Activated T-helper 17 cell treated with anti-CD3 and anti-CD28 coated beads, Interleukin-2, amount 50 U/mL, for 72 hours (primary cell): Measurements from ENCODE around the gene SLC49A3. TPM values are rescaled to one million over a fixed set of nuclear protein-coding genes. Genes with fewer than 3 reads are reported as not detected.

Source experiments
- ATAC-seq: fragments of 150-1000 bp; cut with Tn5 transposase; replicated peaks from 2 replicates; pipeline ENCODE4 v1.10.0; 2021; ENCODE audit warnings: mild to moderate bottlenecking, moderate library complexity
- H3K27ac Mint-ChIP-seq: one replicate; pipeline ENCODE4 v1.8.0; 2022; ENCODE audit warnings: mixed read lengths
- H3K27me3 Mint-ChIP-seq: one replicate; pipeline ENCODE4 v1.8.0; 2022; ENCODE audit warnings: mixed read lengths
- H3K36me3 Mint-ChIP-seq: one replicate; pipeline ENCODE4 v1.8.0; 2022; ENCODE audit warnings: low read depth, mild to moderate bottlenecking, mixed read lengths
- H3K4me1 Mint-ChIP-seq: one replicate; pipeline ENCODE4 v1.8.0; 2022; ENCODE audit warnings: mixed read lengths
- H3K4me3 Mint-ChIP-seq: one replicate; pipeline ENCODE4 v1.8.0; 2022; ENCODE audit warnings: mild to moderate bottlenecking, mixed read lengths
- H3K9me3 Mint-ChIP-seq: one replicate; pipeline ENCODE4 v1.8.0; 2022; ENCODE audit warnings: mixed read lengths
- total RNA-seq, 2 donors: library from RNA; stranded (reverse); gene quantifications; one replicate each; pipeline ENCODE4 v1.2.3, GENCODE V29; 2022

SLC49A3 gene
- total RNA-seq, 2 donors from 2014 or later = 0.61 to 1.4 TPM

GRCh38 chr4:726838-727237 lies 37.9 kb upstream of the SLC49A3 start:
- H3K36me3 Mint-ChIP-seq = peaks cover 13% of the 10 kb centered on the region
- ATAC-seq = no peak
- H3K4me1 Mint-ChIP-seq = no peaks in the 10 kb centered on the region
- H3K27me3 Mint-ChIP-seq = no peaks in the 10 kb centered on the region
- no peaks in the 10 kb centered on the region for H3K9me3 Mint-ChIP-seq
- H3K4me3 Mint-ChIP-seq = no peak overlapping the region
- H3K27ac Mint-ChIP-seq = no peak overlapping the region

GRCh38 chr4:726235-726787 lies 37.4 kb upstream of the SLC49A3 start:
- Mint-ChIP-seq H3K9me3 (no peaks in the 10 kb centered on the region), H3K27me3 (no peaks in the 10 kb centered on the region), H3K4me1 (no peaks in the 10 kb centered on the region), H3K4me3 (no peak overlapping the region), H3K27ac (no peak overlapping the region), H3K36me3 (peaks cover 13% of the 10 kb centered on the region)
- no peak for ATAC-seq

DNA sequence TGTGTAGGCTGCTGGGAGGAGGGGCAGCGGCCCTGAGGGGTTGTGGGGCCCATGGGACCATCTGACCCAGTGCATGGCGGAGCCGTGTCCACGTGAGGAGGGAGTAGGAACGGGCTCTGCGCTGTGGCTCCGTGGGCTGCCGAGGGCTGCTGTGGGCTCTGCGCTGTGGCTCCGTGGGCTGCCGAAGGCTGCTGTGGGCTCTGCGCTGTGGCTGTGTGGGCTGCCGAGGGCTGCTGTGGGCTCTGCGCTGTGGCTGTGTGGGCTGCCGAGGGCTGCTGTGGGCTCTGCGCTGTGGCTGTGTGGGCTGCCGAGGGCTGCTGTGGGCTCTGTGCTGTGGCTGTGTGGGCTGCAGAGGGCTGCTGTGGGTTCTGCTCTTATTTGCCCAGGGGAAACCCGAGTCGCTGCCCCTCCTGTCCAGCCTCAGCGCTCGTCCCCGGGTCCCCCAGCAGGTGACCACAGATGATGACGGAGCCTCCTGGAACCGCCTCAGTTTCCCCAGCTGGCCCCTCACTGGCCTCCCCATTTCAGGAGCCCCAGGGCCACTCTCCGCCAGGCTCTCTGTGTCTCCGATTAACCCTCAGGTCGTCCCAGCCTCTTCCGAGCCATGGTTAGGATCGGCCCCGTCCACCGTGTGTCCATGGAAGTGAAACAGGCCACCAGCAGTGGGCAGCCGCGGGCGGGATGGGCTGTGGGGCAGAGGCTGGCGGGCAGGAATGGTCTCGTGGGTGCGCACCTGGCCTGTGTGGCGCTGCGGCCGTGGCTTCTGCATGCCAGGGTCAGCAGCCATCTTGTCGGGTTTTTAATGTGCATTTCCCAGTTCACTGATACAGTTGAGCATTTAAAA lies 36.7 kb upstream of the SLC49A3 start:
- Mint-ChIP-seq H3K4me1 (no peaks in the 10 kb centered on the region), H3K9me3 (no peaks in the 10 kb centered on the region), H3K27ac (no peak overlapping the region), H3K4me3 (no peak overlapping the region), H3K27me3 (no peaks in the 10 kb centered on the region), H3K36me3 (peaks cover 9% of the 10 kb centered on the region)
- no peak for ATAC-seq

- H3K36me3 Mint-ChIP-seq = peaks cover 6% of the 10 kb centered on the region
- H3K27ac Mint-ChIP-seq = no peak overlapping the region
- no peak for ATAC-seq
- H3K4me1 Mint-ChIP-seq = peaks cover 5% of the 10 kb centered on the region
- no peaks in the 10 kb centered on the region for H3K9me3 Mint-ChIP-seq
- H3K4me3 Mint-ChIP-seq = no peak overlapping the region
- no peaks in the 10 kb centered on the region for H3K27me3 Mint-ChIP-seq
Observed at GRCh38 chr4:723751-724530, 35.0 kb upstream of the SLC49A3 start.

DNA sequence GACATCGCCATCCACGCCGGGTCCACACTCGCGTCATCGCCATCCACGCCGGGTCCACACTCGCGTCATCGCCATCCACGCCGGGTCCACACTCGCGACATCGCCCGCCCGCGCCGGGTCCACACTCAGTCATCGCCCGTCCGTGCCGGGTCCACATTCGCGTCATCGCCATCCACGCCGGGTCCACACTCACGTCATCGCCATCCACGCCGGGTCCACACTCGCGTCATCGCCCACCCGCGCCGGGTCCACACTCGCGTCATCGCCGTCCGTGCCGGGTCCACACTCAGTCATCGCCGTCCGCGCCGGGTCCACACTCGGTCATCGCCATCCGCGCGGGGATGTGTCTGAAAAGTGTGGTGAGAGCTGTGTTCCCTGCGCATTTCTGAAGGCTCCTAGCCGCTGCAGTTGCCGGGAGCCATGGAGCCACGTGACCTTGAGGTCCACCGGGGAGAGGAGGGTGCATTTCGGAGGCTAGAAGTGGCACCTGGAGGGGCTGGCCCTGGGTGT lies 34.0 kb upstream of the SLC49A3 start:
- H3K36me3 Mint-ChIP-seq = peaks cover 6% of the 10 kb centered on the region
- no peaks in the 10 kb centered on the region for H3K27me3 Mint-ChIP-seq
- ATAC-seq = no peak
- H3K4me3 Mint-ChIP-seq = no peak overlapping the region
- no peaks in the 10 kb centered on the region for H3K9me3 Mint-ChIP-seq
- no peak overlapping the region for H3K27ac Mint-ChIP-seq
- H3K4me1 Mint-ChIP-seq = peaks cover 5% of the 10 kb centered on the region

DNA sequence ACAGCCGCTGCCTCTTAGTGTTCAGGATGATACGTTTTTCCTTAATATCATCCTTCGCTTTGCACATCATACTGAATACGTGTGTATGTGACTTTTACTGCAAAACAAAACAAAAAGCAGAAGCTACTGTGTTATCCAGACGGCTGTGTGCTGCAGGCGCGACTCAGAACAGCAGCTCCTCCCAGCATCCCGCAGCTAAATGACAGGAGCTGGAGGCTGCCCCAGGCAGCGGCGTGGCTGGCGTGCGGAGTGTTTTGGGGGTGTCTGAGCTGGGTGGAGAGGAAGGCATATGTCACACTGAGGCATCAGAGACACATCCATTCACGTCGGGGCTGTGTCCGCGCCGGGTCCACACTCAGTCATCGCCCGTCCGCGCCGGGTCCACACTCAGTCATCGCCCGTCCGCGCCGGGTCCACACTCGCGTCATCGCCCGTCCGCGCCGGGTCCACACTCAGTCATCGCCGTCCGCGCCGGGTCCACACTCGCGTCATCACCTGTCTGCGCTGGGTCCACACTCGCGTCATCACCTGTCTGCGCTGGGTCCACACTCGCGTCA lies 33.3 kb upstream of the SLC49A3 start:
- Mint-ChIP-seq H3K9me3 (no peaks in the 10 kb centered on the region), H3K27me3 (no peaks in the 10 kb centered on the region), H3K36me3 (peaks cover 6% of the 10 kb centered on the region), H3K4me3 (no peak overlapping the region), H3K27ac (no peak overlapping the region), H3K4me1 (peaks cover 5% of the 10 kb centered on the region)
- ATAC-seq = no peak

DNA sequence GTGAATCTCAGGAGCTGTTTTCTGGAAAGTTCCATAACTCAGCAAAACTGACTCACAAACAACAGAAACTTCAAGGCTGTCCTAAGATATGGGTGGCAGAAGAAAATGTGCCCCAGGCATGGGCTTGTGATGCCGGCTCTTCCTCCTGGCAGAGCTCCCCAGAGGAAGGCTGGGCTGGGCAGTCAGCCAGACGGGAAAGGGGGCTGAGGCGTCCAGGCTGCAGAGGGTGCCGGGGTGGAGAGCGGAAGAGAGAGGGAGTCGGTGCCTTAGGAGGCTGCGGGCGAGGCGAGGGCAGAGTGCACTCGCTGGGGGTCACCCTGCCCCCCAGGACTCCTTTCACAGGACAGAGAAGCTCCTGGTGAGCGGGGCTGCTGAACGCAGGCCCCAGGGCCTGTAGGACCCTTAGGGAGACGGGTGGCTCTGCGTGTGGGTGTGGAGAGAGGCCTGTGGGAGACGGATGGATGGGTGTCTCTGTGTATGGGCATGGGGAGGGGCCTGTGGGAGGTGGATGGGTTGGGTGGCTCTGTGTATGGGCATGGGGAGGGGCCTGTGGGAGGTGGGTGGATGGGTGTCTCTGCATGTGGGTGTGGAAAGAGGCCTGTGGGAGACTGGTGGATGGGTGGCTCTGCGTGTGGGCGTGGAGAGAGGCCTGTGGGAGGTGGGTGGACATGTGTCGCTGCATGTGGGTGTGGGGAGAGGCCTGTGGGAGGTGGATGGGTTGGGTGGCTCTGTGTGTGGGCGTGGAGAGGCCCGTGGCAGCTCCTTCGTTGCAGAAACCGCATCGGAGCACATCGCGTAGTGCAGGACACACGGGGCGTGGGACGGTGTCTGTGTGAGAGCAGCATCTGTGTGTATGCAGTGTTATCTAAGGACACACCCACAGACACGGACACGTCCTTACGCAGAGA lies 32.6 kb upstream of the SLC49A3 start:
- H3K9me3 Mint-ChIP-seq = no peaks in the 10 kb centered on the region
- no peak overlapping the region for H3K4me3 Mint-ChIP-seq
- H3K36me3 Mint-ChIP-seq = peaks cover 6% of the 10 kb centered on the region
- H3K27me3 Mint-ChIP-seq = no peaks in the 10 kb centered on the region
- ATAC-seq = no peak
- H3K4me1 Mint-ChIP-seq = peaks cover 5% of the 10 kb centered on the region
- no peak overlapping the region for H3K27ac Mint-ChIP-seq

- no peak overlapping the region for H3K4me3 Mint-ChIP-seq
- peaks cover 6% of the 10 kb centered on the region for H3K36me3 Mint-ChIP-seq
- no peak for ATAC-seq
- no peaks in the 10 kb centered on the region for H3K9me3 Mint-ChIP-seq
- peaks cover 5% of the 10 kb centered on the region for H3K4me1 Mint-ChIP-seq
- no peak overlapping the region for H3K27ac Mint-ChIP-seq
- no peaks in the 10 kb centered on the region for H3K27me3 Mint-ChIP-seq
Observed at GRCh38 chr4:720111-720860, 31.3 kb upstream of the SLC49A3 start.

DNA sequence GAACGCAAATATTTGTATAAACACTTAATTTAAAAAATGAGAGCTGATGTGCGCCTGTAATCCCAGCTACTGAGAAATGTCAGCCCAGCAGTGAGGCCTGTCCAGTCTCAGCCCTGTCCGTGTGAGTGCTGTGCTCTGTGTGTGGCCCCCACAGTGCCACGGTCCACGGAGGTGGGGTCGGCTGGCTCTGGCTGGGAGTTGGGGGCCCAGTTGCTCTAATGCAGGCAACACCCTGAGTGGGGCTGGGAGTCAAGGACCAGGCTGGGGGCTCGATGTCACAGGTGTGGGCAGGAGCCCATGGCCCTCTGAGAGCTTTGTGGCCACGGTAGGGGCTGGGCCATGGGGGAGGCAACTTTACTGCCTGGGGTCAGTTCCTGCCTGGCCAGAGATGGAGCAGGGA lies 29.5 kb upstream of the SLC49A3 start:
- H3K27ac Mint-ChIP-seq = no peak overlapping the region
- no peak overlapping the region for H3K4me3 Mint-ChIP-seq
- peaks cover 5% of the 10 kb centered on the region for H3K4me1 Mint-ChIP-seq
- no peaks in the 10 kb centered on the region for H3K9me3 Mint-ChIP-seq
- H3K36me3 Mint-ChIP-seq = peaks cover 10% of the 10 kb centered on the region
- no peaks in the 10 kb centered on the region for H3K27me3 Mint-ChIP-seq
- no peak for ATAC-seq

- H3K27me3 Mint-ChIP-seq = no peaks in the 10 kb centered on the region
- H3K27ac Mint-ChIP-seq = no peak overlapping the region
- ATAC-seq = no peak
- H3K36me3 Mint-ChIP-seq = peaks cover 10% of the 10 kb centered on the region
- no peaks in the 10 kb centered on the region for H3K9me3 Mint-ChIP-seq
- peaks cover 5% of the 10 kb centered on the region for H3K4me1 Mint-ChIP-seq
- no peak overlapping the region for H3K4me3 Mint-ChIP-seq
Observed at GRCh38 chr4:717601-718320, 28.8 kb upstream of the SLC49A3 start.

GRCh38 chr4:714087-714486 lies 25.1 kb upstream of the SLC49A3 start:
- H3K27me3 Mint-ChIP-seq = no peaks in the 10 kb centered on the region
- H3K36me3 Mint-ChIP-seq = peaks cover 13% of the 10 kb centered on the region
- peaks cover 13% of the 10 kb centered on the region for H3K4me1 Mint-ChIP-seq
- no peaks in the 10 kb centered on the region for H3K9me3 Mint-ChIP-seq
- H3K27ac Mint-ChIP-seq = no peak overlapping the region
- no peak overlapping the region for H3K4me3 Mint-ChIP-seq
- ATAC-seq = no peak

GRCh38 chr4:712916-713632 lies 24.1 kb upstream of the SLC49A3 start:
- Mint-ChIP-seq H3K4me3 (no peak overlapping the region), H3K36me3 (peaks cover 13% of the 10 kb centered on the region), H3K27me3 (no peaks in the 10 kb centered on the region), H3K9me3 (no peaks in the 10 kb centered on the region), H3K4me1 (peaks cover 17% of the 10 kb centered on the region), H3K27ac (no peak overlapping the region)
- ATAC-seq = no peak
